ENCODE results near the gene CHRNA5.
A peak's percentile ranks its signal among the peaks of the same experiment; 100 is the strongest.

CHRNA5 gene

GRCh38 chr15:78635346-78635745 lies 70.0 kb downstream of the CHRNA5 start:
- peaks cover 7% of the 10 kb centered on the region for H3K27me3 ChIP-seq (replicated peaks; ENCODE audit: control insufficient read depth, insufficient read depth, low read length, poor library complexity, severe bottlenecking)
- H3K4me3 ChIP-seq (ENCODE audit: insufficient read depth, low read depth, low read length, poor library complexity, severe bottlenecking): no peak overlapping the region
- no peak overlapping the region for H3K27ac ChIP-seq (ENCODE audit: insufficient read depth, low read length, poor library complexity, severe bottlenecking)
- no peak for DNase-seq
- no peaks in the 10 kb centered on the region for H3K36me3 ChIP-seq (ENCODE audit: control insufficient read depth, insufficient read depth, low read length)
- H3K9me3 ChIP-seq (ENCODE audit: control insufficient read depth, low read length): peaks cover 6% of the 10 kb centered on the region
- H3K4me1 ChIP-seq (ENCODE audit: control insufficient read depth, insufficient read depth, low read length, poor library complexity, severe bottlenecking): peaks cover under 1% of the 10 kb centered on the region

- Histone ChIP-seq H3K27me3 (replicated peaks; ENCODE audit: control insufficient read depth, insufficient read depth, low read length, poor library complexity, severe bottlenecking) (peaks cover 10% of the 10 kb centered on the region), H3K4me1 (ENCODE audit: control insufficient read depth, insufficient read depth, low read length, poor library complexity, severe bottlenecking) (peaks cover 10% of the 10 kb centered on the region), H3K27ac (ENCODE audit: insufficient read depth, low read length, poor library complexity, severe bottlenecking) (no peak overlapping the region), H3K9me3 (ENCODE audit: control insufficient read depth, low read length) (peaks cover 6% of the 10 kb centered on the region), H3K4me3 (ENCODE audit: insufficient read depth, low read depth, low read length, poor library complexity, severe bottlenecking) (no peak overlapping the region), H3K36me3 (ENCODE audit: control insufficient read depth, insufficient read depth, low read length) (no peaks in the 10 kb centered on the region)
- no peak for DNase-seq
Observed at GRCh38 chr15:78636378-78636859, 71.1 kb downstream of the CHRNA5 start.

GRCh38 chr15:78637776-78638435 lies 72.6 kb downstream of the CHRNA5 start:
- DNase-seq: no peak
- H3K9me3 ChIP-seq (ENCODE audit: control insufficient read depth, low read length): peaks cover 4% of the 10 kb centered on the region
- peaks cover 10% of the 10 kb centered on the region for H3K4me1 ChIP-seq (ENCODE audit: control insufficient read depth, insufficient read depth, low read length, poor library complexity, severe bottlenecking)
- H3K36me3 ChIP-seq (ENCODE audit: control insufficient read depth, insufficient read depth, low read length): no peaks in the 10 kb centered on the region
- H3K27me3 ChIP-seq (replicated peaks; ENCODE audit: control insufficient read depth, insufficient read depth, low read length, poor library complexity, severe bottlenecking): peaks cover 10% of the 10 kb centered on the region
- no peak overlapping the region for H3K4me3 ChIP-seq (ENCODE audit: insufficient read depth, low read depth, low read length, poor library complexity, severe bottlenecking)
- no peak overlapping the region for H3K27ac ChIP-seq (ENCODE audit: insufficient read depth, low read length, poor library complexity, severe bottlenecking)

DNA sequence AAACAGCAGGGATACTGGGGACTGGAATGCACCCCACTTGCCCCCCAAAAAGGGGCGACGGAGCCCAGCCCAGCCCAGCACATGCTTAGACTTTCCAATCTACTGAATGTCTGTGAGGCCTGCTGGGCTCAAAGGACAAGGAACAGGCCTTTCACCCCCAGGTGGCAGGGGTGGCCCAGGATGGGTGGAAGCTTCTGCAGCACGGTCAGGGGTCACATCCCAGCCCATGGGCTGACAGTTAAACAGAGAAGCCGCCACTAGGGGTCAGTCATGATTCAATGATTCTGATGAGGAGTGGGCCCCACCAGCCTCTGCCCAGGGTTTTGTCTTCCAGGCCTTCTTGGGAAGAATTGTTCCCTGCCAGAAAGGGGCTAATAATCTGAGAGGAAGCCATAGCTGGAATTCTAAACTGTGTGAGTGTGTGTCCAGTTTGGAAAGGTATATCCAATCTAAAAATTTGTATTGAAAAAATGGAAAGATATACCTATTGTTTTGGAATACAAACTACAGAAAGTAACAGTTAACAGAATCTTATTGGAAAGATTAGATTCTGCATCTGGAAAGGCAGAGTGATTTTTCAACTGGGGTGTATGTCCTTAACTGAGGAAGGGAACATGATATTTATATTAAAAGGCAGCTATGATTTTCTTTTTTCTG lies 73.5 kb downstream of the CHRNA5 start:
- Histone ChIP-seq H3K4me3 (ENCODE audit: insufficient read depth, low read depth, low read length, poor library complexity, severe bottlenecking) (no peak overlapping the region), H3K36me3 (ENCODE audit: control insufficient read depth, insufficient read depth, low read length) (no peaks in the 10 kb centered on the region), H3K4me1 (ENCODE audit: control insufficient read depth, insufficient read depth, low read length, poor library complexity, severe bottlenecking) (peaks cover 10% of the 10 kb centered on the region), H3K9me3 (ENCODE audit: control insufficient read depth, low read length) (no peaks in the 10 kb centered on the region), H3K27ac (ENCODE audit: insufficient read depth, low read length, poor library complexity, severe bottlenecking) (no peak overlapping the region), H3K27me3 (replicated peaks; ENCODE audit: control insufficient read depth, insufficient read depth, low read length, poor library complexity, severe bottlenecking) (peaks cover 10% of the 10 kb centered on the region)
- DNase-seq: no peak

GRCh38 chr15:78640527-78641101 lies 75.3 kb downstream of the CHRNA5 start:
- H3K27ac ChIP-seq (ENCODE audit: insufficient read depth, low read length, poor library complexity, severe bottlenecking): no peak overlapping the region
- H3K4me1 ChIP-seq (ENCODE audit: control insufficient read depth, insufficient read depth, low read length, poor library complexity, severe bottlenecking): peaks cover 10% of the 10 kb centered on the region
- H3K27me3 ChIP-seq (replicated peaks; ENCODE audit: control insufficient read depth, insufficient read depth, low read length, poor library complexity, severe bottlenecking): peaks cover 10% of the 10 kb centered on the region
- H3K9me3 ChIP-seq (ENCODE audit: control insufficient read depth, low read length): no peaks in the 10 kb centered on the region
- no peaks in the 10 kb centered on the region for H3K36me3 ChIP-seq (ENCODE audit: control insufficient read depth, insufficient read depth, low read length)
- peak overlapping the region; percentile 46 for H3K4me3 ChIP-seq (ENCODE audit: insufficient read depth, low read depth, low read length, poor library complexity, severe bottlenecking)
- DNase-seq: no peak

- Histone ChIP-seq H3K4me3 (ENCODE audit: insufficient read depth, low read depth, low read length, poor library complexity, severe bottlenecking) (peak within 1 kb of the TSS; percentile 46), H3K9me3 (ENCODE audit: control insufficient read depth, low read length) (no peaks in the 10 kb centered on the region), H3K4me1 (ENCODE audit: control insufficient read depth, insufficient read depth, low read length, poor library complexity, severe bottlenecking) (peaks cover 10% of the 10 kb centered on the region), H3K27ac (ENCODE audit: insufficient read depth, low read length, poor library complexity, severe bottlenecking) (no peak within 1 kb of the TSS), H3K36me3 (ENCODE audit: control insufficient read depth, insufficient read depth, low read length) (no peaks in the 10 kb centered on the region), H3K27me3 (replicated peaks; ENCODE audit: control insufficient read depth, insufficient read depth, low read length, poor library complexity, severe bottlenecking) (peaks cover 10% of the 10 kb centered on the region)
- DNase-seq: no peak
Observed at GRCh38 chr15:78641102-78641748, 75.9 kb downstream of the CHRNA5 start, which contains the start of gene CHRNB4. Gene CHRNB4 (minus strand): TSS chr15:78641210. CDS start chr15:78641133, 77 bp downstream.

DNA sequence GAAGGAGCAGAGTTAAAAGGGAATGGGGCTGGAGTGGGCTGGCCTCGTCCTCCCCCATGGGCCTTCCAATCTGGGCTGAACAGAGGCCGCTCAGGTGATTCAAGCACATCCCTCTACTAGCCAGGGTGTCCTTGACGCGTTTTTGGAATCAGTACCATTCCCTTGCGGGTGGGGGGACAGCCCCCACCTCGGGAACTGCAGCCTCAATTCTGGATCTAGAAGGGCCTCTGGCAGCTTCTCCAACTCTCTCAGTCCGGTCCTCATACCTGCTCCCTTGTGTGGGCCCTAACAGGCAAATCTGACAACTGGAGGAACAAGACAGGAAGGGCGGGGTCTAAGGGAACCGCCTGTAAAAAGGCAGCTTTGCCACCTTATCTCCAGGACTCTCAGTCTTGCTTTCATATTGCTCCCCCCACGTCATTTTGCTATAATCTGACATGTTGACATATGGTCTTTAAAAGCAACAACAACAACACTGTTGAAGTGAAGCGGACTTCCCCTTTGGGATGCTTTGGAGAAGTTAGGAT lies 76.5 kb downstream of the CHRNA5 start:
- Histone ChIP-seq H3K4me3 (ENCODE audit: insufficient read depth, low read depth, low read length, poor library complexity, severe bottlenecking) (no peak overlapping the region), H3K27me3 (replicated peaks; ENCODE audit: control insufficient read depth, insufficient read depth, low read length, poor library complexity, severe bottlenecking) (peaks cover 10% of the 10 kb centered on the region), H3K36me3 (ENCODE audit: control insufficient read depth, insufficient read depth, low read length) (no peaks in the 10 kb centered on the region), H3K4me1 (ENCODE audit: control insufficient read depth, insufficient read depth, low read length, poor library complexity, severe bottlenecking) (peaks cover 10% of the 10 kb centered on the region), H3K27ac (ENCODE audit: insufficient read depth, low read length, poor library complexity, severe bottlenecking) (no peak overlapping the region), H3K9me3 (ENCODE audit: control insufficient read depth, low read length) (no peaks in the 10 kb centered on the region)
- no peak for DNase-seq

DNA sequence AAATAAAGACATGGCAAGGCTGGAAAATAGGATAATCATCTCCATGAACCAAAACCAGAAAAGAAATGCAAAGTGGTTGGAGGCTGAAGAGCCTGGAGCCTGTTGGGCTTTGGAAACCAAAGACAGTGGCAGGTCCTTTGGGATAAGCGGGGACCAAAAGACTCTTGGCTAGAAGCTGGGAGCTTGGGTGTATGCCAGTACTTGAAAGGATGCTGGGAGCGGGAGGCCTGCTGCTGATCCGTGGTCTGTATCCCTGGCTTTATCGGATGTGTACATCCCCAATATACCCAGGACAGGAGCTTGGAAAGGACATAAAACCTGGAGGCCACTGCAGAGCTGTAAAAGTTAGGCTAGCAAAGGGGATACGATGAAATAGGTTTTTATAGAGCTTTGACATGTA lies 77.0 kb downstream of the CHRNA5 start:
- H3K4me1 ChIP-seq (ENCODE audit: control insufficient read depth, insufficient read depth, low read length, poor library complexity, severe bottlenecking): peaks cover 10% of the 10 kb centered on the region
- H3K27ac ChIP-seq (ENCODE audit: insufficient read depth, low read length, poor library complexity, severe bottlenecking): no peak overlapping the region
- H3K9me3 ChIP-seq (ENCODE audit: control insufficient read depth, low read length): no peaks in the 10 kb centered on the region
- H3K4me3 ChIP-seq (ENCODE audit: insufficient read depth, low read depth, low read length, poor library complexity, severe bottlenecking): no peak overlapping the region
- H3K36me3 ChIP-seq (ENCODE audit: control insufficient read depth, insufficient read depth, low read length): no peaks in the 10 kb centered on the region
- peaks cover 10% of the 10 kb centered on the region for H3K27me3 ChIP-seq (replicated peaks; ENCODE audit: control insufficient read depth, insufficient read depth, low read length, poor library complexity, severe bottlenecking)
- DNase-seq: no peak

Data from effector memory CD4-positive, alpha-beta T cell (primary cell).